HG02588 (cell line): Measurements from ENCODE around the gene TMEM200B.
"Not testable (repeated sequence)": the region's sequence is repeated elsewhere in the genome, so short reads cannot be mapped to it uniquely, and the experiment has no call there.

Experiments used
- ATAC-seq: cut with Tn5 transposase; IDR thresholded peaks from one replicate; pipeline ENCODE4 v1.9.1; 2021; ENCODE audit warnings: mild to moderate bottlenecking, moderate library complexity; ENCODE audit not compliant: unreplicated experiment

TMEM200B gene

DNA sequence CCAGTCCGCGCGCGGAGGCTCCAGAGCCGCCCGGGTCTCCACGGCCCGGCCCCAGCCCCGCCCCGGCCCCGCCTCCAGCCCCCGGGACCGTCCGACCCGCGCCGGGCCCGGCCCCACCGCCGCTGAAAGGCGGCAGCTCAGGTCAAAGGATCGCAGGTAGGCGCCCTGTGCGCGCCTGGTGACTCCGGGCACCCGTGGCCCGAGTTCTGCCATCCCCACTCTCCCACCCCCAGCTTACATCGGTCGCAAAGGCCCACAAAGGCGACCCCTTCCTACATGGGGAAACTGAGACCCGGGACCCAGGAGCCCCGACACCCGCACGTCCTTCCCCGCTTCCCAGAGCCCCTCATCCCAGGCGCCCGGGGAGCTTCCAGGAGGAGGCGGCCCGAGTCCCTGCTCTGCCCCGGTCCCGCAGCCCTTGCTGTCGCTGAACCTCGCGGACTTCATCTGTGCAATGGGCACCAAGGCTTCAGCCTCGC, at the start of gene TMEM200B:
Gene TMEM200B (minus strand): TSS at position 17 of the 479 bp plus-strand sequence. CDS start 2,075 bp downstream, outside the sequence.
- no peak for ATAC-seq

DNA sequence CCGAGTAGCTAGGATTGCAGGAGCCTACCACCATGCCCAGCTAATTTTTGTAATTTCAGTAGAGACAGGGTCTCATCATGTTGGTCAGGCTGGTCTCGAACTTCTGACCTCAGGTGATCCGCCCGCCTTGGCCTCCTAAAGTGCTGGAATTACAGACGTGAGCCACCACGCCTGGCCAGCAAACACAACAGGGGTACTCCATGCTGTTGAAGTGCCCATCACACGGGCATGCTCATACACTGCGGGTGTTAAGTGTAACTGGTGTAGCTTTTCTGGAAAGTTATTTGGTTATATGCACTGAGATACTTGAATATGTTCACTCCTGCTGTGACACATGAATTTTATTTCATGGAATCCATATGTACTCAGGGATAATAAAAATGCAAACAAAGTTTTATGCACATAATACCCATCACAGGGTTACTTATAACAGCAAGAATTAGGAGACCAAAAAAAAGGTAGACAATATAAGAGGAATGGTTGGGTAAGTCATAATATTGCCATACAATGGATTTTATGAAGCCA, 48.8 kb upstream of the TMEM200B start:
- no peak for ATAC-seq

GRCh38 chr1:29171521-29171920, 47.8 kb upstream of the TMEM200B start:
- no peak for ATAC-seq

DNA sequence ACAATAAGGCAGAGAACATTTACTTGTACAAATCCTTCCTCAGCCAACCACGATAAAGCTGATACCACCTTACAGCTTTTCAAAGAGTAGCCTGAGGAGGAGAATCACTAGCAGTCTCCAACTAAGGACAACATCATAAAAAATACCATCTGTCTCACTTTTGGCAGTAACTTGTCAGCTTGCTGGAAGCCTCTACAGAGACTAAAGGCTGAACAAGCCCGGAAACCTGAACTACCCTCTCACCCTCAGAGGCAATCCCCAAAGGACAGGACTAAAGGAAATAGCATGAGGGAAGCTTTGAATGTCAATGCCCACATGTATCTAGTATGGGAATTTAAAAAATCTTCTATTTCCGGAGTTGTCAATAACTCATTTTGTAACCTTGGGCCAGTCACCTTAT, 47.4 kb upstream of the TMEM200B start:
- ATAC-seq, result no peak

DNA sequence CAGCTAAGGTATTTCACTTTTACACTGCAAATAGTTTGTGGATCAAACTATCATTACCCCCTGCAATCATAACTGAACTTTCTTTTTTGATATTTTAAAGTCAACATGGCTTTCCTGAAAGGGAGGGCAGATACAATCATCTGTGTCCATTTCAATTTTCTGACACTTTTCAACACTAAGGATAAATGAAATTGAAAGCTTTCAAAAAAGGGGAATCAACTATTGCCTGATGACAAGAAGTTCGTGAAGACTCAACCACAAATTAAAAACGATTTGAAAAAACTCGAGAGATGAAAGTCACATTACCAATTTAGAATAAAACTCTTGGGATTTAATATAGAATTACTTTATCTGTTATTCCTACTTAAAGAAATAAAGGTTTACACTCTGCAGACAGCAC, 46.3 kb upstream of the TMEM200B start:
- ATAC-seq, result no peak

GRCh38 chr1:29167904-29168303, 44.2 kb upstream of the TMEM200B start:
- ATAC-seq, result no peak

DNA sequence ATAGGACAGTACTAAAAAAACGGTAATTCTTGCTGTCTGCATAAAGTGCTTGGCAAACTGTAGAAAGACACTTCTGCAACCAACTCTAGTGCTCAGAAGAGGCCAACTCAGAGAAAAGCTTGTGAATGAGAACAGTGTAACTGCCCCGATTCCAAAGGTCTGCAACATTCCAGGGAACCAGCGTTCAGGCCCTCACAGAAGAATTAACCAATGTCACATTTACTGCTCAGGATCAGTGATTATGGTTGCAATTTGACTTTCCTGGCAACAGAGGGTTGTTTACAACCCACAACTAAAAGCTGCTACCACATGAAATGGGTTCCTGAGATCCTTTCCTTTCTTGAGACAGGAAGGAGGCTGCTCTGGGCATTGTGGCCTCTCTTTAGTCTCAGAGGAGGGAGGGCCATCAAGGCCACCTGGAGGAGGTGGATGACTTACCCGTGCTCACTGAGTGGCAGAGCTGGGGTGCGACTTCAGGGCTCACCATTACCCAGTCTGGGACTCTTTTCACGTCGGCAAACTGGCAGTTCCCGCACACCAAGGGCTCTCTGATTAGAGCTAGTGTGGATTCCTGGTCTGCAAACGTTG, 42.7 kb upstream of the TMEM200B start:
- no peak for ATAC-seq

DNA sequence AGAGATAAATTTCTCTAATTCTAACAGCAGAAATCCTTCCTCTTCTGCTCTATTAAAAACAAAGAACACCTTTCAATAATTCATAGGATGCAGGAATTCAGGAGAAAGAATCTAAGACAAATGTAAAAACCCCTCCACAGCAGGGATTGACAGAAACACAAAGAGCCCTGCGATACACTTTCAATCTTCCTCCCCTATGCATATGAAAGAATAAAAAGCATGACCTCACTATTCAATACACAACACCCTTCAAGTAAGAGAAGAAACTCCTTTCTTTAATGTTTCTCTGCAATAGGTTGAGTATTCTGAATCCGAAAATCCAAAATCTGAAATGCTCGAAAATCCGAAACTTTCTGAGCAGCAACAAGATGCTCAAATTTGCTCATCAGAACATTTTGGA, 40.9 kb upstream of the TMEM200B start:
- ATAC-seq, result no peak

- ATAC-seq, result no peak
Observed at GRCh38 chr1:29162476-29163138, 38.9 kb upstream of the TMEM200B start.

GRCh38 chr1:29162025-29162424, 38.3 kb upstream of the TMEM200B start:
- no peak for ATAC-seq

- ATAC-seq, result no peak
Observed at GRCh38 chr1:29159773-29160172, 36.1 kb upstream of the TMEM200B start.

DNA sequence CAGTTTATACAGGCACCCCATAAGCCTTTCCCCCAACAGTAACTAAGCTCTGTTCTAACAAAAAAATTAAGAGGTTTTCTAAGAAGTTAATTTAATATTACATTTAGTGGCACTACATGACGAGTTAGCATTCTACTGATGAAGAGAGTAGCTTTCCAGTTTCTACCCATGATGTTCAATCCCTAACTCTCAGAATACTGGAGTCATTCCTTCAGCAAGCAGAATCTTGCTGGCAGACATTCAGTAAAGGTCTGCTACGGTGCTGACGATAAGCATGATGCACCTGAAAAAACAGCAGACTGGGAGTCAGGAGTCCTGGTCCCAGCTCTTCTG, 33.5 kb upstream of the TMEM200B start:
- no peak for ATAC-seq

DNA sequence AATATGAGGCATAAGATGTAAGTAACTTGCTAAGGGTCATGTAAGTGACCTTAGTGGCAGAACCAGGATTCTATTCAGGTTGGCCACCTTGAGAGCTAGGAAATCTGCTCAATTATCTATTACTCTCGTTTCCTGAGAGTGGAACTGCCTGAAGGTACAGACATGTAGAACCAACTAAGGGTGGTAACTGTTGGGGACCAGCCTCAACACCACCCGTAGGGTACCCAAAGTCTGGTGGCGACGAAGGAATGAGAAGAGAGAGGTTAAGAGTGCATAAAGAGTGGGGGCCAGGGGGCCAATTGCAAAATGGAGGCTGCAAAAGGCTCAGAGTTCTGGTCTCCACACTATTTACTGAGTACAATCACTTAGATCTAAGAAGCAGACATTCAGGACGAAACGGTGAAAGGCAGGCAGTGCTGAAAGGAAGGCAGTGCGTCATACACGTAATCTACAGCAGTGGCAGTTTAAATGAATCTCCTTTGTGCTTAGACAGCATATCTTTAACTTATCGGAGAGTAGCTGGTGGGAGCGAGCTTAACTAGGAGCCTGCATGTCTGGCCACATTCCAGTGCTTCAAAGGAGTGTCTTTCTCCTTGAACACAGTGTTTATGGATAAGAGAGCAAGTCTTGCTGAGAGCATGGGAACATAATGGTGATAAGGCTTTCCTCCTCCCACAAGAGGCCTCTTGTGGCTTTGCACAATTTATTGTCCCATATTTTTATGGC, 33.0 kb upstream of the TMEM200B start:
- no peak for ATAC-seq

GRCh38 chr1:29152046-29152805, 28.5 kb upstream of the TMEM200B start:
- ATAC-seq, result no peak

- ATAC-seq, result not testable (repeated sequence)
Observed at GRCh38 chr1:29150346-29150745, 26.6 kb upstream of the TMEM200B start.

DNA sequence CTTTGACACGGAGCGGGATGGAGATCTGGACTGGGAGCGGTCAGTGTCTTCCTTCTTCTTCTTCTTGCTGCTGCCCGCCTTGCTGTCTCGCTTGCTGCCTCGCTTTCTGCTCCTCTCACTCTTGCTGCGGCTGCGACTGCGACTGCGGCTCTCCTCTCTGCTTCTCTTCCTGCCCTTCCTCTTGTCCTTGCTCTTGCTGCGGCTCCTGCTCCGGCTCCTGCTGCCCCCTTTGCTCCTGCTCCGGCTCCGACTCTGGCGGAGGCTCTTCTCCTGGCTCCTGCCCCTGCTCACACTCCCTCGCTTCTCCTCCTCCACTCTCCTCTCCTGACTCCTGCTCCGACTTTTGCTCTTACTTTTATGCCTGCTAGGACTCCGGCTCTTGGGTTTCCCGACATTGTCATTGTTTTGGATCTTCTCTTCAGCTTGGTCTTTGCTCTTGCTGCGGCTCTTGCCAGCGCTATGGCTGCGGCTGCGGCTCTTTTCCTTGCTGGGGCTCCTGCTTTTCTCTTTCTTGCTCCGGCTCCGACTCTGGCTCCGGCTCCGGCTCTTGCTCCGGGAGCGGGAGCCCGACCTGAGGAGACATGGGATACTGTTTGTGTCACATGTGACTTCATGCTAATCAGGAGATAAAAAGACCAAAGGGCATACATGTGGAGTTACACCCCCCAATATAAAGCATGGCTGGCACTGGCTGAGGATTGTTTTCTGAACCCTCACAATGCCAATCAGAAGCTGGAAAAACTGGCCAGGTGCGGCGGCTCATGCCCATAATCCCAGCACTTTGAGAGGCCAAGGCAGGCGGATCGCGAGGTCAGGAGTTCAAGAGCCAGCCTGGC, 25.2 kb upstream of the TMEM200B start:
- ATAC-seq, result no peak

GRCh38 chr1:29145739-29146437, 22.2 kb upstream of the TMEM200B start:
- ATAC-seq, result no peak

DNA sequence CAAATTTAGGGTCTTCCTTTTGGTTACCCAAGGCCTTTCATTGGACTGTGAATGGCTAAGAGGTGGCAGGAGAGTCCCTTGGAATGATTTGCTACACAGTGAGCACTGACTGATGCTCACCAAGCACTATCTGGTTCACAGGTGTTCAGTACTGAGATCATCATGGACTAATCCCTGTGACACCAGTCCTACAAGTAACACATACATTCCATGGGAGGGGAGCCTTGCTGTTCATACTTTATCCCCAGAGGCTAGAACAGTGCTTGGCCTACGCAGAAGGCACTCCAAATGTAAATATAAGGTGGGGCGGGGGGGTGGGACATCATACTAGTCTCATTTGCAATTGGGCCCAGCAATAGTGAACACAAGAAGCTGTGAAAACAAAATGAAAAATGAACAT, 20.5 kb upstream of the TMEM200B start:
- ATAC-seq, result no peak

DNA sequence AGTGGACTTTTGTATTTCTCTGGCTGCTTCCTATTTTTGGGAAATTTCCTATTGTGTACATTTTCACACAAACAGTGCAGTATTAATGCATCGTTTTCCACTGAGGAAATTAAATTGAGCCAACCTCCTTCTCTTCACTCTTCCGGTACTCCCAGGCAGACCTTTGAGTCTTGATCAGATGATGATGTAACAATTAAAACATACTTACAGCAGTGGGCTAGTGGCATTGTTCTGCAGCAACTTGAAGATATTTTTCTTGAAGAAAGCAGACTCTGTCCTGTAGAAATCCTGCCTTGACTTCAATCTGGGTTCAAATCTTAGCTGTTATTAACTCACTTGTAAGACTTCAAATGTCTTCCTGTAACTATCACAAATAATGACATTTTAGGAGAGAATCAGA, 19.0 kb upstream of the TMEM200B start:
- no peak for ATAC-seq
